ENCODE data around the gene RAD18.

RAD18 gene

GRCh38 chr3:8870134-8870533, 93.1 kb downstream of the RAD18 start:
- no peaks in the 10 kb centered on the region for H3K79me2 ChIP-seq
- H3K4me2 ChIP-seq (ENCODE audit: low read length), result no peak overlapping the region
- no peak overlapping the region for H2AFZ ChIP-seq
- H3K4me3 ChIP-seq (ENCODE audit: low read depth, low read length), result no peak overlapping the region
- no peak for TF ChIP-seq CTCF (IDR thresholded peaks at IDR 0.05)
- H3K27ac ChIP-seq, result no peak overlapping the region
- no peaks in the 10 kb centered on the region for H3K9me3 ChIP-seq (ENCODE audit: control insufficient read depth, low read length)
- H3K9ac ChIP-seq, result no peak overlapping the region
- no peaks in the 10 kb centered on the region for H3K4me1 ChIP-seq
- no peaks in the 10 kb centered on the region for H3K27me3 ChIP-seq (ENCODE audit: control insufficient read depth, insufficient read depth, low read length)
- no peaks in the 10 kb centered on the region for H3K36me3 ChIP-seq (ENCODE audit: control insufficient read depth, insufficient read depth, low read length)

- Histone ChIP-seq H3K9me3 (ENCODE audit: control insufficient read depth, low read length) (no peaks in the 10 kb centered on the region), H3K79me2 (no peaks in the 10 kb centered on the region), H3K4me2 (ENCODE audit: low read length) (no peak overlapping the region), H2AFZ (no peak overlapping the region), H3K27me3 (ENCODE audit: control insufficient read depth, insufficient read depth, low read length) (no peaks in the 10 kb centered on the region), H3K4me3 (ENCODE audit: low read depth, low read length) (no peak overlapping the region), H3K9ac (no peak overlapping the region), H3K4me1 (no peaks in the 10 kb centered on the region), H3K36me3 (ENCODE audit: control insufficient read depth, insufficient read depth, low read length) (no peaks in the 10 kb centered on the region), H3K27ac (no peak overlapping the region)
- TF ChIP-seq CTCF (IDR thresholded peaks at IDR 0.05), result no peak
Observed at GRCh38 chr3:8869613-8870012, 93.7 kb downstream of the RAD18 start.

- no peak overlapping the region for H3K4me2 ChIP-seq (ENCODE audit: low read length)
- no peak for TF ChIP-seq CTCF (IDR thresholded peaks at IDR 0.05)
- no peaks in the 10 kb centered on the region for H3K4me1 ChIP-seq
- H3K27me3 ChIP-seq (ENCODE audit: control insufficient read depth, insufficient read depth, low read length), result no peaks in the 10 kb centered on the region
- no peak overlapping the region for H3K9ac ChIP-seq
- H3K79me2 ChIP-seq, result no peaks in the 10 kb centered on the region
- no peak overlapping the region for H2AFZ ChIP-seq
- H3K27ac ChIP-seq, result no peak overlapping the region
- H3K9me3 ChIP-seq (ENCODE audit: control insufficient read depth, low read length), result no peaks in the 10 kb centered on the region
- no peak overlapping the region for H3K4me3 ChIP-seq (ENCODE audit: low read depth, low read length)
- H3K36me3 ChIP-seq (ENCODE audit: control insufficient read depth, insufficient read depth, low read length), result no peaks in the 10 kb centered on the region
Observed at GRCh38 chr3:8868996-8869395, 94.3 kb downstream of the RAD18 start.

- Histone ChIP-seq H3K4me1 (no peaks in the 10 kb centered on the region), H3K79me2 (no peaks in the 10 kb centered on the region), H3K4me3 (ENCODE audit: low read depth, low read length) (no peak overlapping the region), H3K27ac (no peak overlapping the region), H2AFZ (no peak overlapping the region), H3K36me3 (ENCODE audit: control insufficient read depth, insufficient read depth, low read length) (no peaks in the 10 kb centered on the region), H3K9ac (no peak overlapping the region), H3K9me3 (ENCODE audit: control insufficient read depth, low read length) (no peaks in the 10 kb centered on the region), H3K27me3 (ENCODE audit: control insufficient read depth, insufficient read depth, low read length) (no peaks in the 10 kb centered on the region), H3K4me2 (ENCODE audit: low read length) (no peak overlapping the region)
- no peak for TF ChIP-seq CTCF (IDR thresholded peaks at IDR 0.05)
Observed at GRCh38 chr3:8867646-8868045, 95.6 kb downstream of the RAD18 start.

- no peak overlapping the region for H2AFZ ChIP-seq
- no peaks in the 10 kb centered on the region for H3K27me3 ChIP-seq (ENCODE audit: control insufficient read depth, insufficient read depth, low read length)
- TF ChIP-seq CTCF (IDR thresholded peaks at IDR 0.05), result no peak
- no peaks in the 10 kb centered on the region for H3K9me3 ChIP-seq (ENCODE audit: control insufficient read depth, low read length)
- no peak overlapping the region for H3K4me2 ChIP-seq (ENCODE audit: low read length)
- no peaks in the 10 kb centered on the region for H3K36me3 ChIP-seq (ENCODE audit: control insufficient read depth, insufficient read depth, low read length)
- H3K9ac ChIP-seq, result no peak overlapping the region
- H3K79me2 ChIP-seq, result no peaks in the 10 kb centered on the region
- no peak overlapping the region for H3K27ac ChIP-seq
- H3K4me1 ChIP-seq, result no peaks in the 10 kb centered on the region
- H3K4me3 ChIP-seq (ENCODE audit: low read depth, low read length), result no peak overlapping the region
Observed at GRCh38 chr3:8865697-8866096, 97.6 kb downstream of the RAD18 start.

Measured in parathyroid adenoma (tissue), 2 donors.